ENCODE results near the gene RIIAD1.
"Not testable (repeated sequence)": the region's sequence is repeated elsewhere in the genome, so short reads cannot be mapped to it uniquely, and the experiment has no call there.

Gene RIIAD1

DNA sequence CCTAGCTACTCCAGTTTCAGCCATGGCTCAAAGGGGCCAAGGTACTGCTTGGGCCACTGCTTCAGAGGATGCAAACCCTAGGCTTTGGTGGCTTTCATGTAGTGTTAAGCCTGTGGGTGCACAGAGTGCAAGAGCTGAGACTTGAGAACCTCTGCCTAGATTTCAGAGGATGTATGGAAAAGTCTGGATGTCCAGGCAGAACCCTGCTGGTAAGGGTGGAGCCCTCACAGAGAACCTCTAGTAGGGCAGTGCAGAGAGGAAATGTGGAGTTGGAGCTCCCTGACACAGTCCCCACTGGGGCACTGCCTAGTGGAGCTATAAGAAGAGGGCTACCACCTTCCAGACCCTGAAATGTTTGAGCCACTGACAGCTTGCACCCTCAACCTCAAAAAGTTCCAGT, 16.2 kb downstream of the RIIAD1 start:
- DNase-seq: no peak

DNA sequence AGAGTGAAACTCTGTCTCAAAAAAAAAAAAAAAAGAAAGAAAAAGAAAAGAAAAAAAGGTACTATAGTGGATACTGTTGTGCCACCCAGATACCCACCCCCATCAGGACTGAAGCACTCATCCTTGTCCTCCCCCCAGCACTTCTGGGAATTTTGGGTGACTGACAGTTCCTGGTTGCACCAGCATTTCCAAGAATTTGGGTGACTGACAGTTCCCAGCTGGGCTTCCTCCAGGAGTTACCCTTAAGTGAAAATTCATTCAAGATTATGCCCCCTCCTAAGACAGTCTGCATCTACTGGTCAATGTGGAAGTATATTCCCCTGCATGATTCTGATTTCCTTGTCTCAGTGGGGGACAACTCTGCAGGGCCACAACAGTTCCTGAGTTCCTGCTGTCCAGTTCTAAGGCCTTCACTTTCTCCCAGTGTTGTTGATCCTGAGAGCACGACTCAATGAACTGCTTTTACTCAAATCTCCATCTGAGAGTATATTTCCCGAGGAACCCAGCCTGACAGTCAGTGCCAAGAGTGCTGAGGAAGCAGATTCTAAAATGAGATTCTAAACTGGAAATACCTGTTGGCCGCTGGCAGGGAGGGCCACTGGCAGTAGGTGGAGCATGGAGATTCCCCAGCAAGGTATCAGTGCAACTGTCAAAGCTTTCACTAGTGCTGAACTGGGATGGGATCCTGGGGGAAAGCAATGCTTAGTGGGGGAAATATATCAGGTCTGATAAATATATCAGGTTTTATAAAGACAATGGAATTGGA, 18.5 kb downstream of the RIIAD1 start:
- no peak for DNase-seq

DNA sequence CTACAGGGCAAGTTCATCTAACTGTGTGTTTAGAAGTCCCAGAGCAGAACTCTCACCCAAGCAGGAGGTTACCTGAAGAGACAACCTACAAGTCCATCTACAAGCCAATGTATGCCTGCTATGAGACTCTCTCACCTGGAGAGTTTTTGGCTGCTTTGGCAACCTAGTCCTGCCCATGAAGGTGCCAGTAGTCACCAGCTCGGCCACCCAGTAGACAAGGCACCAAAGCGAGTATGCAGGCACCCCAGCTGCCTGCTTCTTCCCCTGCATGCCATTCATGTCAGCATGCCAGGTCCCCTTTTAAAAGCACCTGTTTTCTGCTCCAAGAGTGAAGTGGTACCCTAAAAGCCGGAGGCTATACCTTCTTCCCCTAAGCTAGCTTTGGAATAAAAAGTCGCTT, 20.2 kb downstream of the RIIAD1 start:
- DNase-seq: no peak

DNA sequence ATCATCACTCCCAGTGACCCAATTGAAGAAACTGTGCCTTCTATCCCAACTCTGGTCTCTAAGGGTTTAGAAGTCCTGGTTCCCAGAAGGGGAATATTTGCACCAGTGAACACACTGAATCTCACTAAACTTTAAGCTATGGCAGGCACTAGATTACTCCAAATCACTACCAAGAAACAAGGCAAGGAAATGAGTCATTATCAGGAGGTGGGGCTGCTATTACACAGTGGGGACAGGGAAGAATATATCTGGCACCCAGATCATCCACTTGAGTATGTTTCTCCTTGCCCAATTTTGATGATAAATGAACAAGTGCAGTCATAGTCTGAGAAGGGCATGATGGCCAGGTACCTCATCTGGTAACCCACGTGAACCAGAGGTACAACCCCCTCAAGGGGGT, 35.0 kb downstream of the RIIAD1 start:
- peak; percentile 7 for DNase-seq

DNA sequence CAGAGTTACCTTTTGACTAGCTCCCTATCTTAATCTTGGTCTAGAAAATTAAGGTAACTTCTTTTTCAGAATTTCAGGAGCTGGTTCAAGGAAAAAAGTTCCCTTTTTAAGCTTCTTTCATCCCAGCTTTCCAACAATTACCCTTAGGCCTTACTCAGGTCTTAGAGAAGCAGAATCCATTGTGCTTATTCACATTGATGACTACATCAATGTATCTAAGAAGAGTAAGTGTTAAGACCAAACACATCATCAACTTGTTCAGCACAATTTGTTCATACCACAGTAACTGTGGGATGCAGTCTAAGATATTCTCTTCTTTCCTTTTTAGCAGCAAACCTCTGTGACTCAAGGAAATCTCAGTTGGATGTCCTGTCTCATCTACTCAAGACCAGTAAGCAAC, 37.9 kb downstream of the RIIAD1 start:
- DNase-seq: no peak

DNA sequence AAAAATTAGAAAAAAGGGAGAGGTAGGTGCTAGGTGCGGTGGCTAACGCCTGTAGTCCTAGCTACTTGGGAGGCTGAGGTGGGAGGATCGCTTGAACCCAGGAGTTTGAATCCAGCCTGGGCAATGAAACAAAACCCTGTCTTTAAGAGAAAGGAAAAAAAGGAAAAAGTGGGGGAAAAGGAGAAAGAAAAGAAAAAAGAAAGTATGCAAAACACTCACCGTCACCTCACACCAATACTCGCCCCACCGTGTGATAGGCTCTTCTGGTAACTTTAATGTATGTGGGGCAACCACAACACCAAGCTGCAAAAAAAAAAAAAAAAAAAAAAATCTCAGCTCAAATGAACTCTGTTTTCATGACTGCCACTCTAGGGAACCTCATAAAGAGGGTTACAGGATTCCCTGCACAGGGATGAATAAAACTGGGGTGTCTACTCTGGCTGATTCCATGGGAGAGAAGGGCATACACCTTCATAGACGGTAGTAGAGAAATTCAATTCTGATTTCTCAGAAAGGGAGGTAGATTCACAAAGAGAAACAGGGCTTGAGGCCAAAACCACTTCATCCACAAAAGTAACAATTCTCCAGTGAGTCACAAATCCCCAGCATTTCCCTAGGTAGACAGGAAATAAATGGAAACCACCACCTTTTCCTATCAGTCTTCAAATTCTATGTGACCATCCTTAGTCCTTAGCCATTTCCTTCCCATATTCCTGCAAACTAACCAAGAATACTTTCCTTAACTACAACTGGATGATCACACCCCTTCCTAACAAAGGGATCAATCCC, 39.5 kb downstream of the RIIAD1 start:
- DNase-seq: no peak

DNA sequence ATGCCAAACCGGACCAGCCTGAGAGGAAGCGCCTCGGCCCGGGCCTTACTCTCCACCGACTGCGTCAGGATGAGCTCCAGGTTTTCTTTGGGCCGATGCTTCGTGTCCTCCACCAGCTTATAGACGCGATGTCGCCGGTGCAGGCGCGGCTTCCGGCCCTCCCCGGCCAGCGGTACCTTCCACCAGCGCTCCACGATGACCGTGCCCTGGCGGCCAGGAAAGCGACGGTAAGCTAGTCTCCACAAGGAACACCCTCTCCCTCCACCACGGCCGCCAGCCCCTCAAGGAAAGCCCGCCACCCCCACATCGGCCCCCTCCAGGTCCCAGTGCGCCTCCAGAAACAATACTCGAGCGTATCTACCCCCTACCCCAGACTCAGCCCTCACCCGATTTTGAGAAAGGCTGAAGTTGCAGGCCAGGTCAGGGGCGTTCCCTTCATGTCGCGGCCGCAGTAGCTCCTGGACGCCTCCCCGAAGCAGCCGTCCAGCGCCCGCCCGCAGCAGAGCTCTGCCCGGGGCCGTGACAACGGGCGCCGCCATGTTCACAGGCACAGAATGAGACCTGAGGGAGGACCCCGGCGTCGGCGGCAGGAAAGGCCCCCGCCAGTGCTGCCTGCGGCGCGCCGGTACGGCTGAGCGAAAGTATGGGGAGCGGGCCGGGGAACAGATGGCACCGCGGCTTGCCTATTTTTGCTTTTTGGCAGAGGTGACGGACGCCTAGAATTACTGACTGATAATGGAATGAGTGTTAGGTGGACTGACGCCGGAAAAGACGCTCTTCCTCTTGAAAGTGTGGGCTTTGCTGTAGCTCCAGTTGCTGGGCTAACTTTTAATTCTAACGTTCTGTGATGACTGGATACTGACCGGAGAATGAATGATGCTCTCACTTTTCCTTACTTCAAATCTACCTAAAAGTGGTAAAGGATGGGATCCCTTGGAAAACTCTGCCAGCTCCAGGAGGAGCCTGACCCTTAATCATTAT, 41.9 kb downstream of the RIIAD1 start, which contains the start of gene MRPL9:
Gene MRPL9, minus strand, starts transcription at position 556 of the 981 bp plus-strand sequence. Its CDS starts 17 bp downstream, at position 539.
- DNase-seq: peak; percentile 63

DNA sequence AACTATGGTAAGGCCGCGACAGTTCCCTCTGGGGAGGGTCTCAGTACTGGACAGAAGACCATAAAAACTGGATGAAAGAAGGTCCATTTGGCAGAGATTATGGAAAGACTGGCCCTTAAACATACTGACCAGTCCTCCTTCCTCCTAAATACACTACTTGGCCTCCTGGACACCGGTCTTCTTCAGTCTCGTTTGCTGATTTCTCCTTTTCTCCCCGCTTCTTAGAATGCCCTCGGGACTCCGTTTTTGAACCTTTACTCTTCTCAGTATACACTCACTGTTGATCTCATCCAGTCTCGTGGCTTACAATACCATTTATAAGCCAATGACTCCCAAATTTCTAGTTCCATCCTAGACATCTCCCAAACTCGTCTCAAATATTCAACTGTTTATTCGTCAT, 42.7 kb downstream of the RIIAD1 start:
- no peak for DNase-seq

DNA sequence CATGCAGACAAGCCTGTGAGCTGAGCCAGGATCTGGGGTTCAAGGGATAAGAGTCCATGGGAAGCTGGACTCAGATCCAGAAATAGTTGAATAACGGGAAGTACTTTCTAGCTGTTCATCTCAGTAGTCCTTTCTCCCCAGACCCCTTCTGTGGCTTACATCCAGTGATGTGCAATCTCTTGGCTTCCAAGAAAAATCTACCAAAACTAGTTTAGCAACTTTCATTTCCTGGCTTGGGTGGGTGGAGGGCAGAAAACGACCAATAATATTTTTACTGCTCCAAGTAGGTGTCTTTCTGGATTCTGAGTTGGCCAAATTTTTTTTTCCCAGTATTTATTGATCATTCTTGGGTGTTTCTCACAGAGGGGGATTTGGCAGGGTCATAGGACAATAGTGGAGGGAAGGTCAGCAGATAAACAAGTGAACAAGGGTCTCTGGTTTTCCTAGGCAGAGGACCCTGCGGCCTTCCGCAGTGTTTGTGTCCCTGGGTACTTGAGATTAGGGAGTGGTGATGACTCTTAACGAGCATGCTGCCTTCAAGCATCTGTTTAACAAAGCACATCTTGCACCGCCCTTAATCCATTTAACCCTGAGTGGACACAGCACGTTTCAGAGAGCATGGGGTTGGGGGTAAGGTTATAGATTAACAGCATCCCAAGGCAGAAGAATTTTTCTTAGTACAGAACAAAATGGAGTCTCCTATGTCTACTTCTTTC, 47.2 kb downstream of the RIIAD1 start:
- DNase-seq: not testable (repeated sequence)

DNA sequence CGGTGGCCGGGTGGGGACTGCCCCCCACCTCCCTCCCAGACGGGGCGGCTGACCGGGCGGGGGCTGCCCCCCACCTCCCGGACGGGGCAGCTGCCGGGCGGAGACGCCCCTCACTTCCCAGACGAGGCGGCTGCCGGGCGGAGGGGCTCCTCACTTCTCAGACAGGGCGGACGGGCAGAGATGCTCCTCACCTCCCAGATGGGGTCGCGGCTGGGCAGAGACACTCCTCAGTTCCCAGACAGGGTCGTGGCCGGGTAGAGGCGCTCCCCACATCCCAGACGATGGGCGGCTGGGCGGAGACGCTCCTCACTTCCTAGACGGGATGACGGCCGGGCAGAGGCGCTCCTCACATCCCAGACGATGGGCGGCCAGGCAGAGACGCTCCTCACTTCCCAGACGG, 47.9 kb downstream of the RIIAD1 start:
- DNase-seq: not testable (repeated sequence)

DNA sequence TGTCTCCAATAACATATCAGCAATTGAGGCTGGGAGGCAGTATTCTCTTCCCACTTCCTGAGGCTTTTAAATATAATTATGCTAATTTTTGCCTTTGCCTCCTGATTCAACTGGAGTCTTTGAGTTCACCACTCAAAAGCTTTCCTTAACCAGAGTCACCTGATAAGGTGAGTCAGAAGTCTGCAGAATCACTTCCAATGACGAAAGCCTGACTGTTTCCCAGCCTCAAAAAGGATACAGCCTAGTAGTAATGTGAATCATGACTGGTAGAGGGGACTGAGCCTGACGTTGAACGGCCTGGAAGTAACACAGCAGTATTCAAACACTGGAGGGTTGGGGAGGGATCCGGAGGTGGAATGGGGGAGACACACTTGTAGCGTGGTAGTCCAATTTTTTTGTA, 52.4 kb downstream of the RIIAD1 start:
- DNase-seq: no peak

DNA sequence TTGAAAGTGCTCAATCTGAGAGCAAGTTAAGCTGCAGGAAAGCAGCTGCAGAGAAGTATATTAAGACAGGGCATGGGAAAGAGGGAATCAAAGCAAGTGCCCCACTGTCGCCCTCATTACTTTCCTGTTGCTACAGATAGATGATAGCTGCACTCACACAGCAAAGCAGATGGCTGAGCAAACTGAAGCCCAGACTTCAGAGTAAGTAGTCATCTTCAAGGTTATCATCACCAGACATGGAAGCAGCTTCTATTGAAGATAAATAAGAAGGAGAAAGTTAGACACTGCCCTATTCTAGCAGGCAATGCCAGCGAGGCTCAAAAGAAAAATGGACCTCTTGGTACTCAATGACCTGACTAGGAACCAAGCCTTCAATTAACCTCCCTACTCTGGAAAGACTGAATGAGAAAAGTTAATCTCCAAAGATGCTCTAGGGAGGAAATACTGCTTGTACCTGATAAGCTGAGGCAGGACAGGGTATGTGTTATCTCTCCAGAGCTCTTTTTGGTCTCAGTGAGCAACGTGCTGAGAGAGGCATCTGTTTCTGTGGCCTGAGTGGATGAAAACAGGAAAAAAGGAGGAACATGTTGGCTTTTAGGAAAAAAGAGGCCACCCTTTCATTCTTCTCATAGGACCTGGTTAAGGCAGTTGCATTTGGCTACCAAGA, 53.1 kb downstream of the RIIAD1 start:
- DNase-seq: no peak

DNA sequence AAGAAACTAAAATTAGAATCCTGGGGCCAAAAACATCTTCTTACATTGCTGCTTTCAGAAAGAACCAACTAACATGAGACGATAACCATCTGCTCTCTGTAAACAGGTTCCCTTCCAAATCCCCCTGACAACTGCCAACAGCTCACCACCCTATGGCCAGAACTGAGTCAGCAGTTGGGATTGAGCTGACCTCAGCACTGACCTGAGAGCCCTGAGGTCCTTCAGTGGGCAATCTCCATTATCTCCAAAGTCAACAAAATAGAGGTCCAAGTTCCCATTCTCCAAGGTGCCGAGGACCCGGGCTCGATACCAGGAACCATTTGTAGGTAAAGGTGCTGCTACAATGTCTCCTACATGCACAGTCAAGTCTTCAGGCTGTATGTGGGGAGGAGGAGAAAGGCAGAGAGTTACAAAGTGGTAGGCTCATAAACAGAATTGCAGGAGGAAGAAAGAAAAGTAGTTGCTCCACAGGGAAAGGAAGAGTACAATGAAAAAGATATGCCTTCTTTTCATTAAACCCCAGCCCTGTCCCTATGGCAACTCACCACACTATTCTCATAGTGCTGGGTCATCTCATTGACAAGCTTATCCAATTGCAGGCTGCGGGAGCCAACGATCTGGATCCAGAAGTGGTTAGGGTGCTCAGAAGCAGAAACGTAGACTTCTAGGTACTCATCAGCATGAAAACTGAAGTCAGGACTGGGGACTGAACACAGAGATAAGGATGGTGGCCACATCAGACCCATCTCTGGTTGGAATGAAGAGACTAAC, 54.8 kb downstream of the RIIAD1 start:
- no peak for DNase-seq

DNA sequence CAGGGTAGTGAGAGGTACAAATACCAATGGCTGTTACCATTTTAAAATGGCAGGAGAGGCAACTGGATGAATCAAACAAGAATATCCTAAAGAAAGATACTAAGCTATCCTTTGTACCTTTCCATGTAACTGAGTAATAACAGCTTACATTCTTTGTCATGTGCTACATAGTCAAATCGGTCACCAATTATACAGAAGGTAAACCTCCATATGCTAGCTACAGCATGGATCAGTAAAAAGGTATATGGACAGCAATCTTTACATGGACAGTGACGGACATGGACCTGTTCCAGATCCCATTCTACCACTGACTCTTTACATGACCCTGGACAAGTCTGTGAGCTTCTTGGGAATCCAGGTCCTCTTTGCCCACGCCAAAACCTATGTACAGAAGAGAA, 55.3 kb downstream of the RIIAD1 start:
- no peak for DNase-seq

DNA sequence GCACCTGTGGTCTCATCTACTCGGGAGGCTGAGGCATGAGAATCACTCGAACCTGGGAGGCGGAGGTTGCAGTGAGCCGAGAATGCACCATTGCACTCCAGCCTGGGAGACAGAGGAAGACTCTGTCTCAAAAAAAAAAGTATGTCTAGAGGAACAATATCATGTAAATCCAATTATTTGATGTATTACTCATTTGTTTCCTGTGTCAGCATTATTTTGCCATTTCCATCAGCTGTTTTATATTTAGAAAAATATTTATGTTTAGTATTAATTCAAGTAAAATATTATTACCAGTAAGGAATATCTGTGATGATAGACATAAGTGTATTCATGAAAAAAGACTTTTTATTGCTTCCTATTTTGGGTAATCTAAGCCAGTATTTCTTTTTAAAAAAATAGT, 56.0 kb downstream of the RIIAD1 start:
- no peak for DNase-seq

Data from kidney glomerular epithelial cell (primary cell).